NCI-H2081 treated with DMSO at 0.1 percent for 48 hours (cell line): ENCODE data around the gene TRAPPC11.
A peak's percentile ranks its signal among the peaks of the same experiment; 100 is the strongest.
"Not testable (repeated sequence)": the region's sequence is repeated elsewhere in the genome, so short reads cannot be mapped to it uniquely, and the experiment has no call there.

Experiments
- DNase-seq: peaks from one replicate; lab custom pipeline; 2025; lab: John Stamatoyannopoulos, UW

Gene TRAPPC11

DNA sequence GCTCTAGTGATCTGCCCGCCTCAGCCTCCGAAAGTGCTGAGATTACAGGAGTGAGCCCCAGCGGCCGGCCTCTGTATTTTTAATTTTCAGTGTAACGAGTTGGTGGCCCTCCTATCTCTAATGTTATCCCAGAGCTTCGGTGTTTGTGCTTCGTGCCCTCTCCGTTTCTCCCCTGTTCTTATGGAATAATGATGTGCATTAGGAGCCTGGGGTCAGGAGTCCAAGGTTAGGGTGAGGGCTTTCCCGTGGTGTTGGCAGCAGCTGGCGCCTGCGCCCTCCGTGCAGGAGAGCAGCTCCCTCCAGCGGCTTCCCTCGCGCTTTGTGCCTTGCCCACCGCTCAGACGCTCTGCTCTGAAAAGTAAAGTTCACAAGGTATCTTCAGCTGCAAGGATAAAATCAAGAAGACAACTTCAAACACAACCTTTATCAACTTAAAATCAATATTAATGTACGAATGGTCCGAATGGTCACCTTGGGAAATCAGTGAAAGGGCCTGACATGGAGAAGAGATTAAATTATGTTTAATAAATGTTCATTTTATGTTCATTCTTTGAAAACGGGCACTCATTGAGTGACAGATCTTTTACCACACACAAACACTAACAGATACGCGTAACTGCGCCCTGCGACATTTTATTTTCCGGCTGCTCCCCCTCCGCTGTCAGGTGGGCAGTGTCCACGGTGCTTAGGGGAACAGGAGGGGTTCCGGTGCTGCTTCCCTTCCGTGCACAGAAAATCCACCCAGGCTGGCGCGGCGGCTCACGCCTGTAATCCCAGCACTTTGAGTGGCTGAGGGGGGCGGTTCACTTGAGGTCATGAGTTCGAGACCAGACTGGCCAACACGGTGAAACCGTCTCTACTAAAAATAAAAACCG is 62.4 kb downstream of the TRAPPC11 start:
- DNase-seq: no peak

DNA sequence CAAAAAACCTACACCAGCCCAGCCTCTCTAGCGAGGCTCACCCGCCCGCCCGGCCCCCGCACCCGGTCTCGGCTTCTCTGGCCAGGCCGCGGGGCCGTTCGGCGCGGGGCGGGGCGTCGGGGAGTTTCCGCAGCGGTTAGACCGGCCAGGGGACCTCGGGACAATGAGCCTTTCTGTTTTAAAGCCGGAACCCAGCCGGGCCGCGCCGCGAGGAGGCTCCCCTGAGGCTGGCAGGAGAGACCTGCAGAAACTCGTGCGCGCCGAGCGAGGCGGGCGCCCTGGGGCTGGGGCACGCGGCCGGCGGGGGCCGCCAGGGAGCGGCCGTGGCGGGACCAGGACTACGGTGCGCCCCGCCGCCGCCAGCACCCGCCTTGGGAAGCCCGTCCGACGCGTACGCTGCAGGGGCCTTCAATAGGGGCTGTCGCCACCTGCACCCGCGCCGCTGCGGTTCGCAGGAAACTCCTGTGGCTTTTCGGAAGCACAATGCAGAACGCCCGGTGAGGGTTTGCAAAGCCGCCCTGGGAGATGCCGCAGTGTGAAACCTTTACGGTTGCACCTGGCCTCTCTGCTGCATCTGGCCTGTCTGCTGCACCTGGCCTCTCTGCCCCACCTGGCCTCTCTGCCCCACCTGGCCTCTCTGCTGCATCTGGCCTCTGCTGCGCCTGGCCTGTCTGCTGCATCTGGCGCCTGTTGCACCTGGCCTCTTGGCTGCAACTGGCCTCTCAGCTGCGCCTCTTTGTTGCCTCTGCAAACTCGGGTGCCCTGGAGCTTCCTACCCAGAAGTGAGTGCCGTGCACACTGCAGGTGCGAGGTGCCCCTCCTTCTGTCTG is 63.9 kb downstream of the TRAPPC11 start:
- DNase-seq: peak; percentile 72

DNA sequence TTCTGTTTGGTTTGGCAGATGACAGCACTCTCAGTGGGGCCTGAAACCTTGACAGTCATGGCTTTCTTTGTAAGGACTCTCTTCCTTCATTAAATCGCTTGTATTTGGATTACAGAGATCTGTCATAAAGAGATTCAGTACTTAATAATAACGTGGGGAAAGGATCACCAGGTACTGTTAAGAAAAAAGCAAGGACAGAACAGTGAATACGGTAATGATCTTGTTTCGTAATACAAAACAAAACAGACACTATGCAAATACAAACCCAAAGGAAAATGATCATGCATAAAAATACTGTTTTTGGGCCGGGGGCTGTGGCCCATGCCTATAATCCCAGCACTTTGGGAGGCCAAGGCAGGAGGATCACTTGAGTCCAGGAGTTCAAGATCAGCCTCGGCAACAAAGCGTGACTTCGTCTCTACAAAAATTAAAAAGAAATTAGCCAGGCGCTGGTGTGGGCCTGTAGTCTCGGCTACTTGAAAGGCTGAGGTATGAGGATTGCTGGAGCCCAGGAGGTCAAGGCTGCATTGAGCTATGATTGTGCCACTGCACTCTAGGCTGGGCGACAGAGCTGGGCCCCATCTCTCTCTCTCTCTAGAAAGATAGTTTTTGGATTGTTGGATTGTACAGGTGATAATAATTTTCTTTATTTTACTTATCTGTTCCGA is 64.6 kb downstream of the TRAPPC11 start:
- DNase-seq: no peak

DNA sequence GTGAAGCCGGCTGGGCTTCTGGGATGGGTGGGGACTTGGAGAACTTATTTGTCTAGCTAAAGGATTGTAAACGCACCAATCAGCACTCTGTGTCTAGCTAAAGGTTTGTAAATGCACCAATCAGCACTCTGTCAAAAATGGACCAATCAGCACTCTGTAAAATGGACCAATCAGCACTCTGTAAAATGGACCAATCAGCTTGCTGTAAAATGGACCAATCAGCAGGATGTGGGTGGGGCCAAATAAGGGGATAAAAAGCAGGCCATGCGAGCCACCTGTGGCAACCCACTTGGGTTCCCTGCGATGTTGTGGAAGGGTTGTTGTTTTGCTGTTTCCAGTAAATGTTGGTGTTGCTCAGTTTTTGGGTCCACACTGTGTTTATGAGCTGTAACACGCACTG is 66.5 kb downstream of the TRAPPC11 start:
- DNase-seq: not testable (repeated sequence)

DNA sequence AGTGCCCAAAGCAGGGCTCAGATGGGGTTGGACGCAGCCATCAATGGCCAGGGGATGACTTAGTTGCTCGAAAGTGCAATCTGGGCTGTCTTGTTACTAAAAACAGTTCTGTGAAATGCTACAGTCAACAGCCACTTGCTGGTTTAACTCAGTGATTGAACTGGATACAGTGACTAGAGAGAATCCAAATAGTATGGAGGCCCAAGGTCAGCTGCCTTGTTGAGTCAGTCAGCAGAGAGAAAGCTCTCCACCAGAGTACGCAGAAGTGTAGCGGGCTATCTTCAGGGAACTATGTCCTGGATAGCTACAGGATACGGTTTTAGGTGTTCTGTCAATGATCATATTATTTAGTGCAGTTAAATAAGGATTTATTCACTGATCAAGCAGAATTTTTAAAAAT is 68.4 kb downstream of the TRAPPC11 start:
- DNase-seq: no peak

DNA sequence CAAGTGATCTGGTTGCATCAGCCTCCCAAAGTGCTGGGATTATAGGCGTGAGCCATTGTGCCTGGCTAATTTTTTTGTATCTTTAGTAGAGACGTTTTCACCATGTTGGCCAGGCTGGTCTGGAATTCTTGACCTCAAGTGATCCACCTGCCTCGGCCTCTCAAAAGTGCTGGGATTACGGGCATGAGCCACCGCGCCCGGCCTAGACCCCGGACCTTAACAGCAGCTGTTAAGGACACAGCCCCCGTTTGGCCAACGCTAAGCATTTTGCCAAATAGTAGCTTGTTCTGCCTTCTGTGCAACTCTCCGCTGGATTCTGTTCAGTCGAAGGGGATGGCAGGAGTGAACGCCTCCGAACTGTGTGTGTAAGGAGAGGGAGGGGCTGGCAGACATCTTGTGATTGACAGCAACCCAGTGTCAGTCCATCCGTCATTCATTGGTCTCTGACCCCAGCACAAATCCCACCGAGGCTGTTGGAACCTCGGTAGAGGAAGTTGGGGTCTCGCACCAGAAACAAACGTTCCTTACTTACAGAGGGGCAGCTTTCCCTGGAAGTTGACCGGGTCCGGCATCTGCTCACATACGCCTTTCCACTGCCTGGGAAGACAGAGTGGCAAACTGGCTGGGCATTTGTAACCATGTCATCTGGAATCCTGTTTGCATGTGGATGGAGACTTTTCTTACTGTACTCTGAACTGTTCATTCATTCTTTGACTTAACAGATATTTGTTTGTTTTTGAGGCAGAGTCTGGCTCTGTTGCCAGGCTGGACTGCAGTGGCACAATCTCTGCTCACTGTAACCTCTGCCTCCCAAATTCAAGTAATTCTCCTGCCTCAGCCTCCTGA is 69.4 kb downstream of the TRAPPC11 start:
- DNase-seq: no peak

DNA sequence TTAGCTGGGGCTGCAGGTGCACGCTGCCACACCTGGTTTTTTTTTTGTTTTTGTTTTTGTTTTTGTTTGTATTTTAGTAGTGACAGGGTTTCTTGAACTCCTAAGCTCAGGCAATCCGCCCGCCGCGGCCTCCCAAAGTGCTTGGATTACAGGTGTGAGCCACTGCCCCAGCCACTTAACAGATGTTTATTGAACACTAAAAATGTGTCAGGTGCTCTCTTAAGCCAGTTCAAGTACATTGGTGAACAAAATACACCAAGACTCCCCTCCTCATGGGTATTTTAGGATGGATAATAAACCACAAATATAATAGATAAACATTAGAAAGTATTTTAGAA is 69.9 kb downstream of the TRAPPC11 start:
- no peak for DNase-seq

DNA sequence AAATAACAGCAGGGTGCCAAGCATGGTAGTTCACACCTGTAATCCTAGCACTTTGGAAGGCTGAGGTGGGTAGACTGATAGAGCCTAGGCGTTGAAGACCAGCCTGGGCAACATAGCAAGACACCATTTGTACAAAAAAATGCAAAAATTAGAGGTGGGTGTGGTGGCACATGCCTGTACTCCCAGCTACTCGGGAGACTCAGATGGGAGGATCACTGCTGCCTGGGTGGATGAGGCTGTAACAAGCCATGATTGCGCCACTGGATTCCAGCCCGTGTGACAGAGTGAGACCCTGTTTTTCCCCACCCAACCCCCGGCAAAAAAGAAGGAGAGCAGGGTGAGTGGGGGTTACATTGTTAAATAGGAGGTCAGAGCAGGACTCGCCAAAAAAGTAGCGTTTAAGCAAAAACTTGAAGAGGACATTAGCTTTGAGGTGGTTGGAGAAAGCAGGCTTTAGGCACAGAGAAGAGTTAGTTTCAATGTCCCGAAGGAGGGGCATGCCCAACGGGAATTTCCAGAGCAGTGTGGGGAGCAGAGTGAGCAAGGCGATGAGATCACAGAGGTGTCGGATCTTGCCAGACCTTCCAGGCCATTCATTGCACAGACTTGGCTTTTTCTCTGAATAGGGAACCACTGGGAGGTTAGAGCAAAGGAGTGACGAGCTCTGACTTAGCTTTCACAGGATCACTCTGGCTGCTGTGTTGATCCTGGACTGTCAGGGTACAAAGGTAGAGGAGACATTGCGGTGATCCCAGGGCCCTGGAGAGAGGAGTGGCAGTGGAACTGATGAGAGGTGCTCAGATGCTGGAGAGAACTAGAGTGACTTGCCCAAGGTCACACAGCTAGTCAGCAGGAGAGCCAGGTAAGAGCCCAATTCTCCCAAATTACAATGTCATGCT is 70.6 kb downstream of the TRAPPC11 start:
- DNase-seq: no peak

DNA sequence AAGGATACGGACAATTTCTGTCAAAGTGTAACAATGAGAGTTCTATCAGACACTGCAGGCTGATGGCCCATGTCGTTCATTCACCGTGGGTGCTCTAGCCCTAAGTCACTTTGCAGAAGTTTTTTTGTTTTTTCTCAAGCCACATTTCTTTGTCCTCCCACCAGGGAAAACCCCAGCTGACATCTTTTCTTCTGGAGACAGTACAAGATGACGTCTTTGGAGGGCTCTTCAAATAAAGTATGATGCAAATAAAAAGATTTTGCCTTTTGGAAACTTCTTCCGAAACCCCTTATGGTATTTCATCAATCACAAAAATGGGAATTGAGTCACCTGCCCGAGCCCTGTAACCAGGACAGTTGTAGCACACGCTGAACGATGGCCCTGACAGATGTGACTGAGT is 73.2 kb downstream of the TRAPPC11 start:
- no peak for DNase-seq

DNA sequence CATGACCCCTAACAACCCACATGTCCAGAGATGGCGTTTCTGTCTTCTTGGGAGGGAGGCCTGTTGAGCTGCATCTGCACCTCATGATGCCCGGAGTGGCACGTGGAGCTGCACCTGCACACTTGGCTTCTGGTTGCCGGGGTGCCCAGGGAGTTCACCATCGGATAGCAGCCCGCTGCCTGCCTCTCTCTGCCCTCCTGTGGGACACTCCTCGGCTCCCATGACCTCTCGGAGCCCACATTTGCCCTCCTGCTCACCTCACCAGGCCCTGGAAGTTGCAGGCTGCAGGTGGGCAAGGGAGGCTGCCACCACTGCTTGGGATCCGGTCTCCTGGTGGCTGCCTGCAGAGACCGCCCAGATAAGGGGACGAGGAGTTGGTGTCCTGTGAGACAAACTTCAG is 74.1 kb downstream of the TRAPPC11 start:
- DNase-seq: no peak

DNA sequence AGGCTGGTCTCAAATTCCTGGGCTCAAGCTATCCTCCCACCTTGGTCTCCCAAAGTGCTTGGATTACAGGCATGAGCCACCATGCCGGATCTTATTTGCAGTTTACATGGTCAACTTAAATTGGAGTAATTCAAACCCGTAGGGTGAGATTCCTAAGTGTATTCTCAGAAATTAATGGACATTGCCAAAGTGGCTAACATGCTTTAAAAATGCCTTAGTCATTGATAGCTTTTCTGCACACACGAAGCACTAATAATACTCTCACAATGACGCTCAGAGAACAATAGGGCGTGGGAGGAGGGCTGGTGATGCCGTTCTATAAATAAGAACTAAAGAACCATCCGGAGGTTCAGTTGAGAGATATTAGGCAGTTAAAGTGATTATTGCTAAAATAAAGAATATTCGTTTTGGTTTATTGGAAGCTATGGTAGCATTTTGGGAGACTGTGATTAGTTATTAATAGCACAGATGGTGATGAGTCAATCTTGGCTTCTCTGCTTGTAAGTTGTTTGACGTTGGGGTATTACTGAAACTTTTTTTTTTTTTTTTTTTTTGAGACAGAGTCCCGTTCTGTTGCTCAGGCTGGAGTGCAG is 79.1 kb downstream of the TRAPPC11 start:
- no peak for DNase-seq

DNA sequence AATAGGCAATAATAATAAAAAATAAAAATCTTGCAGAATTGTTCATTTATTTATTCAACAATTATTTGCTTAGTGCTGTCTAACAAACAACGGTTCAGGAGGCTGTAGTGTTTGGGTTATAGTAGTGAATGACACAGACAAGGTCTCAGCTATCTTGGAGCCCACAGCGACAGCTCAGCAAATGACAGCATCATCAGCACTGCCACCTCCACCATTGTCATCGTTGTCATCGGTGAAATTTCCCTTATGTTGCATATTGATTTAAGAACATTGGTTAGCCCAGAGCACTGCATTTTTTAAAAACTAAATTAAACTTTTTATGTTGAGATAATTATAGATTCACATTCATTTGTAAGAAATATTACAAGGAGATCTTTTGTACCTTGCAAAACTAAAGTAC is 79.9 kb downstream of the TRAPPC11 start:
- DNase-seq: no peak

DNA sequence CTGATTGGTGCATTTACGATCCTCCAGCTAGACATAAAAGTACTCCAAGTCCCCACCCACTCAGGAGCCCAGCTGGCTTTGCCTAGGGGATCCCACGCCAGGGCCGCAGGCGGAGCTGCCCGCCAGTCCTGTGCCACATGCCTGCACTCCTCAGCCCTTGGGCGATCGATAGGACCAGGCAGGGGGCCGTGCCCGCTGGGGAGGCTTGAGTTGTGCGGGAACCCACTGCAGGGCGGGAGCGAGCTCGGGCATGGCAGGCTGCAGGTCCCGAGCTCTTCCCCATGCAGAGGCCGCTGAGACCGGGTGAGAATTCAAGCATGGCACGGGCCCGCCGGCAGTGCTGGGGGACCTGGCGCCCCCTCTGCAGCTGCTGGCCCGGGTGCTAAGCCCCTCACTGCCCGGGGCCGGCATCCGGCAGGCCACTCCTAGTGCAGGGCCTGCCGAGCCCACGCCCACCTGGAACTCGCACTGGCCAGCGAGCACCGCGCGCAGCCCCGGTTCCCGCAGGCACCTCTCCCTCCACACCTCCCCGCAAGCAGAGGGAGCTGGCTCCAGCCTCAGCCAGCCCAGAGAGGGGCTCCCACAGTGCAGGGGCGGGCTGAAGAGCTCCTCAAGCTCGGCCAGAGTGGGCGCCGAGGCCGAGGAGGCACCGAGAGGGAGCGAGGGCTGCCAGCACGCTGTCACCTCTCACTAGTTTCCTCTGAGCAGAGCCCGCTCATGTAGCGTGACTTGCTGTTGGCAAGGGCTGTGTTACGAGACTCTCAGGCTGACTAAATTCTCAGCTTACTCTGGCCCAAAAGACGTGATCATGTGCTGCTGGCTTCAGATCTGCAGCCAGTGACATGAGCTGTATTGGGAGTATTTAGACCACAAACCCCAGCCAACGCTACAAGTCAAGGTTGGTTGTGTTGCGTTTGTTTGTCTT is 87.5 kb downstream of the TRAPPC11 start:
- DNase-seq: no peak

DNA sequence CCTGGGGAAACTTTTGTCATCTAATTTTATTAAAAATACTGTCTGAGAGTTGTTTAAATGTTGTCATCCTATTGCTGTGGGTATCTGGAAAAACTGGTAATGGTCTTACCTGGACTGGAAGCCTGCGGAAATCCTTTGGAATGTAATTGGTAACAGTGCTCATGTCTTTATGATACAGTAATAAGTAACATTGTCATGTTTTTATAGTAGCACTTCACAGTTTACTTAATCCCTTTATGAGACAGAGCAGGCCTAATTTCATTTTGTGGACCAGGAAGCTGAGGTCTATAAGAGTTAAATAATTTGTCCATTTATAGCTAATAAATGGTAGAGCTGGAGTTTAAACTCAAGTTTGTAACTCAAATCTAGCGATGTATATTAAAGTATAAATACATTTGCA is 88.3 kb downstream of the TRAPPC11 start:
- no peak for DNase-seq

DNA sequence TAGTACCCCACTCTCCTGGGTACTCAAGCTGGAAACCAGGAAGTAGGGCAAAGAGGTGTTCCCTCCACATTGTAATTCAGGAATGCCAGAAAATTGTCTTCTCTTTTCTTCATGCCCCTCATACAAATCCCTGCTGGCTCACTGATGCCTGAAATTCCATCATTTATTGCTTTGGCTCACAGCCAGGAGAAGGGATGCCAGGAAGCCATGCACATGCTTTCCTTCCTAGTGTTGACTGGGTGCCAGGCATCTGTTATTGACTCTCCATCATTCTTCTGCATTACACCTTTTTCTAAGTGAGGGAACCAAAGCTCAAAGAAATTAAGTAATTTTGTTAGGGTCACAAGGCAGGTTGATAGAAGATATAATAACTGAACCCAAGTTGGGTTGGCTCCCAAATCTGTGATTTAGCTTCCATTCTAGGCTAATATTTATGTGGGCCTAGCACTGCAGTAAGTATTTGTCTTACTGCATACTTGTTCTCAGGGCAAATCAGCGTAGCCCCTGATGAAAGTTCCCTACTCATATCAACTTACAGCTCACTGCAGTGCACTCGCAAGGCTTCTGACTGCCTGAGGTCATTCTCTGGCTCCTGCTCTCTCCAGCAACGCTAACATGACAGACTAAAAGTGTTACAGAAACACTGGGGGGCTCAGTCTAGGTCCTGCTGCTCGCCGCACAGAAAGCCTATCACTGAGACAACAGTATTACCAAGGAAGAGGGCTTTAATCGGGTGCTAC is 89.0 kb downstream of the TRAPPC11 start:
- no peak for DNase-seq

DNA sequence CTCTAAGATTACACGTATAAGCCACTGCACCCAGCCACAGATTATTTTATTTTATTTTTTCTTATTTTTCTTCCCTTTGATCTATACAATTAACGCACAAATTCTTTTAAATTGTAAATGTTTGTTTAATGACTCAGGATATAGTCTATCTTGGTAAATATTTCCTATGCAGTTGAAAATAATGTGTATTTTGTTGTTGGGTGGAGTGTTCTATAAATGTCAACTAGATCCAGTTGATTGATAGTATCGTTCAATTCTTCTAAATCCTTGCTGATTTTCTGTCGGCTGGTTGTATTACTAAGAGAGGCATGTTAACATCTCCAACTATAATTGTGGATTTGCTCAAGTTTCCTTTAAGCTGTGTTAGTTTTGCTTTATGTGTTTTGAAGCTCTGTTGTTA is 92.0 kb downstream of the TRAPPC11 start:
- DNase-seq: no peak

DNA sequence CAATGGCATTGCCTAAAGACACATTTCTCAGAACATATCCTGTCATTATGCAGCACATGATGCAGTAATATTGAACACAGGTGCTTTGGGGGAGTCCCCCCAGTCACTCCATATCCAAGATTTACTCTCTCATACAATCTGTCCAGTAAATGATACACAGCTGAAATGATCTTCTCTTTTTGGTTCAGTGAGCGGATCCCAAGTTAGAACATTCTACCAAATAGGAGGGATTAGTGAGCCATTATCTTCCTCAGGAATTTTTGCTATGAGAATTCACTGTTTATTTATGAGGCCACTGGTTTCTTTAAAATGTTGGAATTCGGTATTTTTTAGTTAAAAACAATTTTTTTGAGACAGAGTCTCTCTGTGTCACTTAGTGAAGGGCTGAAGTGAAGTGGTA is 96.5 kb downstream of the TRAPPC11 start:
- no peak for DNase-seq

DNA sequence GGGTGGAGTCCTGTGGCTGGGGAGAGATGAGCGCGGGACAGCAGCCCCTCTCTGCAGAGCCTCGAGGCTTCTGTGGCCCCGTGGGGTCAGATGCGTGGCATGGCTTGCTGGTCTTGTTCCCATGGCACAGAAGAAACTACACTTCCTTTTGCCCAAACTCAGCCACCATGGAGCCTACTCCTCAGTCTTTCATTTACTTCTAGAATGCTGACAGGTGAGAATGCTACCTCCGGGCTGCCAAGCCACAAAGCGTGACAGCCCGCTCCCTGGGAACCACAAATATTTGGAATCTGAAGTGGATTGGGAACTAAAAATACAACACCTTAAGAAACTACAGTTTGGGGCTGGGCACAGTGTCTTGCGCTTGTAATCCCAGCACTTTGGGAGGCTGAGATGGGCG is 98.0 kb downstream of the TRAPPC11 start:
- no peak for DNase-seq
